Rectal smooth muscle tissue (tissue), 1 donor: ENCODE results near the gene NTN1.
"Not testable (repeated sequence)": the region's sequence is repeated elsewhere in the genome, so short reads cannot be mapped to it uniquely, and the experiment has no call there.

Source experiments
- H3K27ac ChIP-seq: one replicate; pipeline ENCODE4 v1.7.0; 2013; ENCODE audit warnings: low read depth, low read length, inconsistent platforms
- H3K27me3 ChIP-seq: one replicate; pipeline ENCODE4 v1.7.0; 2013; ENCODE audit warnings: low read length; ENCODE audit not compliant: control insufficient read depth, insufficient read depth
- H3K36me3 ChIP-seq: one replicate; pipeline ENCODE4 v1.7.0; 2013; ENCODE audit warnings: low read length; ENCODE audit not compliant: control insufficient read depth, insufficient read depth
- H3K4me1 ChIP-seq: one replicate; pipeline ENCODE4 v1.7.0; 2013; ENCODE audit warnings: low read length; ENCODE audit not compliant: control insufficient read depth, insufficient read depth
- H3K4me3 ChIP-seq: one replicate; pipeline ENCODE4 v1.7.0; 2013; ENCODE audit warnings: low read length
- H3K9ac ChIP-seq: one replicate; pipeline ENCODE4 v1.7.0; 2013; ENCODE audit warnings: low read length

The NTN1 gene

GRCh38 chr17:9021158-9021991, at the start of gene NTN1:
Gene NTN1, plus strand, starts transcription at chr17:9021510. Its CDS starts 864 bp downstream, at chr17:9022374.
- peaks cover 4% of the 10 kb centered on the region for H3K4me1 ChIP-seq
- H3K9ac ChIP-seq: peak within 1 kb of the TSS; percentile 38
- H3K36me3 ChIP-seq: no peaks in the 10 kb centered on the region
- H3K27ac ChIP-seq: peak within 1 kb of the TSS; percentile 79
- H3K27me3 ChIP-seq: peaks cover 4% of the 10 kb centered on the region
- H3K4me3 ChIP-seq: peak within 1 kb of the TSS; percentile 78

- no peaks in the 10 kb centered on the region for H3K27me3 ChIP-seq
- no peak overlapping the region for H3K27ac ChIP-seq
- H3K4me3 ChIP-seq: no peak overlapping the region
- H3K9ac ChIP-seq: no peak overlapping the region
- H3K36me3 ChIP-seq: no peaks in the 10 kb centered on the region
- no peaks in the 10 kb centered on the region for H3K4me1 ChIP-seq
Observed at GRCh38 chr17:8975091-8975725, 46.1 kb upstream of the NTN1 start.

GRCh38 chr17:8976638-8977037, 44.7 kb upstream of the NTN1 start:
- Histone ChIP-seq H3K27ac (no peak overlapping the region), H3K36me3 (no peaks in the 10 kb centered on the region), H3K9ac (no peak overlapping the region), H3K4me1 (no peaks in the 10 kb centered on the region), H3K4me3 (no peak overlapping the region), H3K27me3 (no peaks in the 10 kb centered on the region)

- no peak overlapping the region for H3K4me3 ChIP-seq
- H3K27me3 ChIP-seq: no peaks in the 10 kb centered on the region
- H3K27ac ChIP-seq: no peak overlapping the region
- H3K9ac ChIP-seq: no peak overlapping the region
- no peaks in the 10 kb centered on the region for H3K4me1 ChIP-seq
- no peaks in the 10 kb centered on the region for H3K36me3 ChIP-seq
Observed at GRCh38 chr17:8979715-8980114, 41.6 kb upstream of the NTN1 start.

GRCh38 chr17:8981443-8981842, 39.9 kb upstream of the NTN1 start:
- H3K4me1 ChIP-seq: no peaks in the 10 kb centered on the region

GRCh38 chr17:8984225-8984624, 37.1 kb upstream of the NTN1 start:
- H3K4me1 ChIP-seq, H3K9ac ChIP-seq, H3K36me3 ChIP-seq, H3K27ac ChIP-seq, H3K4me3 ChIP-seq, H3K27me3 ChIP-seq: not testable (repeated sequence)

More at GRCh38 chr17:8981443-8981842, 39.9 kb upstream of the NTN1 start:
- Histone ChIP-seq H3K9ac (no peak overlapping the region), H3K36me3 (no peaks in the 10 kb centered on the region), H3K4me3 (no peak overlapping the region), H3K27ac (no peak overlapping the region), H3K27me3 (no peaks in the 10 kb centered on the region)

- Histone ChIP-seq H3K36me3 (no peaks in the 10 kb centered on the region), H3K9ac (no peak overlapping the region), H3K27ac (no peak overlapping the region)
Observed at GRCh38 chr17:8985054-8985701, 36.1 kb upstream of the NTN1 start.

GRCh38 chr17:8986295-8986694, 35.0 kb upstream of the NTN1 start:
- H3K27ac ChIP-seq: no peak overlapping the region
- no peaks in the 10 kb centered on the region for H3K36me3 ChIP-seq
- H3K27me3 ChIP-seq: no peaks in the 10 kb centered on the region
- H3K4me3 ChIP-seq: no peak overlapping the region
- no peaks in the 10 kb centered on the region for H3K4me1 ChIP-seq
- no peak overlapping the region for H3K9ac ChIP-seq

More at GRCh38 chr17:8985054-8985701, 36.1 kb upstream of the NTN1 start:
- H3K27me3 ChIP-seq: no peaks in the 10 kb centered on the region
- H3K4me3 ChIP-seq: no peak overlapping the region
- no peaks in the 10 kb centered on the region for H3K4me1 ChIP-seq

- H3K27ac ChIP-seq, H3K4me1 ChIP-seq, H3K27me3 ChIP-seq, H3K36me3 ChIP-seq, H3K9ac ChIP-seq, H3K4me3 ChIP-seq: not testable (repeated sequence)
Observed at GRCh38 chr17:8988263-8988935, 32.9 kb upstream of the NTN1 start.

- no peaks in the 10 kb centered on the region for H3K36me3 ChIP-seq
- no peaks in the 10 kb centered on the region for H3K27me3 ChIP-seq
- no peaks in the 10 kb centered on the region for H3K4me1 ChIP-seq
- no peak overlapping the region for H3K27ac ChIP-seq
- no peak overlapping the region for H3K4me3 ChIP-seq
- H3K9ac ChIP-seq: no peak overlapping the region
Observed at GRCh38 chr17:8991514-8992285, 29.6 kb upstream of the NTN1 start.

GRCh38 chr17:8994319-8994718, 27.0 kb upstream of the NTN1 start:
- H3K27me3 ChIP-seq: no peaks in the 10 kb centered on the region
- H3K36me3 ChIP-seq: no peaks in the 10 kb centered on the region
- H3K4me1 ChIP-seq: no peaks in the 10 kb centered on the region
- H3K27ac ChIP-seq: no peak overlapping the region
- H3K9ac ChIP-seq: no peak overlapping the region
- no peak overlapping the region for H3K4me3 ChIP-seq
